Natural killer cell (primary cell): ENCODE measurements around the gene CDK14. TPM values are rescaled to one million over a fixed set of nuclear protein-coding genes. Genes with fewer than 3 reads are reported as not detected.

ENCODE experiments used
- ATAC-seq, 3 donors: fragments of 150-1000 bp in 2 of 3; fragments of 200-7000 bp in 1 of 3; cut with Tn5 transposase; 1 replicate in 1 of 3; 2 replicates in 2 of 3; pipeline ENCODE4 v1.10.0; 2021; ENCODE audit warnings: mild to moderate bottlenecking in 2 of 3, moderate library complexity in 2 of 3
- DNase-seq, 2 donors: peaks; one replicate each; pipeline versions ENCODE4 v3.0.0 to v3.0.0-alpha.2; 2013 to 2021; ENCODE audit warnings: mixed read lengths in 1 of 2
- H3K27ac ChIP-seq: one replicate; pipeline ENCODE4 v1.5.1; 2013; ENCODE audit warnings: mild to moderate bottlenecking, low read length
- H3K27me3 ChIP-seq: one replicate; pipeline ENCODE4 v1.6.1; 2013; ENCODE audit warnings: low read length; ENCODE audit not compliant: control insufficient read depth, insufficient read depth
- H3K36me3 ChIP-seq: one replicate; pipeline ENCODE4 v1.6.1; 2013; ENCODE audit warnings: low read length; ENCODE audit not compliant: control insufficient read depth, insufficient read depth
- H3K4me1 ChIP-seq: one replicate; pipeline ENCODE4 v1.6.1; 2013; ENCODE audit warnings: low read length; ENCODE audit not compliant: control insufficient read depth, insufficient read depth
- H3K4me3 ChIP-seq: one replicate; pipeline ENCODE4 v1.5.1; 2013; ENCODE audit warnings: low read length
- H3K9me3 ChIP-seq: one replicate; pipeline ENCODE4 v1.6.1; 2013; ENCODE audit warnings: low read length; ENCODE audit not compliant: control insufficient read depth, insufficient read depth
- H3K27ac Mint-ChIP-seq, 2 donors: one replicate each; pipeline ENCODE4 v1.8.0; 2022; ENCODE audit warnings: mild to moderate bottlenecking in 2 of 2, mixed read lengths in 2 of 2, moderate library complexity in 1 of 2
- H3K27me3 Mint-ChIP-seq, 2 donors: one replicate each; pipeline ENCODE4 v1.8.0; 2022; ENCODE audit warnings: low read depth in 2 of 2, mixed read lengths in 2 of 2
- H3K36me3 Mint-ChIP-seq: one replicate; pipeline ENCODE4 v1.8.0; 2022; ENCODE audit warnings: mixed read lengths
- H3K4me1 Mint-ChIP-seq, 2 donors: one replicate each; pipeline ENCODE4 v1.8.0; 2022; ENCODE audit warnings: mixed read lengths in 2 of 2
- H3K4me3 Mint-ChIP-seq: one replicate; pipeline ENCODE4 v1.8.0; 2022; ENCODE audit warnings: mild to moderate bottlenecking, moderate library complexity, mixed read lengths
- H3K9me3 Mint-ChIP-seq, 2 donors: one replicate each; pipeline ENCODE4 v1.8.0; 2022; ENCODE audit warnings: mixed read lengths in 2 of 2
- WGBS: methylation state at CpG from one replicate; pipeline ENCODE4 v1.1.7; 2013; ENCODE audit warnings: missing lambda C conversion rate; ENCODE audit not compliant: insufficient coverage; 5-methylcytosine and 5-hydroxymethylcytosine counted together
- intact Hi-C: fragments of 100-400 bp; cut with micrococcal nuclease; formaldehyde crosslinking; loops from one replicate; pipeline ENCODE4 v1.14.2; 2022
- total RNA-seq, 4 donors: library from RNA; stranded (reverse); fragments of 120-200 nt in 1 of 4; gene quantifications; one replicate each; pipeline versions ENCODE4 v1.2.3 to v1.2.4, GENCODE V29; 2013 to 2022
- TF ChIP-seq, protein P1 (sequence below): fragments of 200-600 bp; IDR thresholded peaks from one replicate; pipeline ENCODE4 v1.8.0; 2022; ENCODE audit warnings: antibody characterized with exemption

Gene CDK14
- total RNA-seq, 3 donors from 2014 or later (not counting 1 experiment from before 2014, with no cell fraction given): 1.2 to 12.5 (median 1.9) TPM

DNA sequence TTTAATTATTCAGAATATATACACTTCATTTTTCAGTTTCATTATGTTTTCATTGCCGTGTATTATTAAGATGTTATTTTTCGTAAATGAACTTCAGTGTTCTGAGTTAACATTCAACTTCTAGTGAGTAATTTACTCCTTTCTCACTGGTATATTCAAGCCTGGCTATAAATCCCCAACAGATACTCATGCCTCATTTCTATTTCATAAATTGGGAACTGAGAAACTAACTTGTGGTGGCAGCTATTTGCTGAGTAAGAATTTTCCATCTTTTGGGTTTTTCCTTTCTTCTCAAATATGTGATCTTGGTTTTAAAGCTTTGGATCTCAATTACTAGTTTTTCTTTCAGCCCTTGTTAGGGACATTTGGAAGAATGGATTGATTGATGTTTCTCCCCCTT lies 281.1 kb downstream of the CDK14 start:
- Histone ChIP-seq H3K4me1 (no peaks in the 10 kb centered on the region), H3K9me3 (peaks cover 5% of the 10 kb centered on the region), H3K27ac (no peak overlapping the region), H3K27me3 (no peaks in the 10 kb centered on the region), H3K4me3 (no peak overlapping the region), H3K36me3 (no peaks in the 10 kb centered on the region)
- ATAC-seq (no peak), DNase-seq (no peak)
- no peaks in the 10 kb centered on the region for H3K36me3 Mint-ChIP-seq
- peaks cover 16 to 20% of the 10 kb centered on the region in 2 donors for H3K9me3 Mint-ChIP-seq
- intact Hi-C loops: no loop called here
- no peak overlapping the region for H3K27ac Mint-ChIP-seq
- TF ChIP-seq, protein P1, sequence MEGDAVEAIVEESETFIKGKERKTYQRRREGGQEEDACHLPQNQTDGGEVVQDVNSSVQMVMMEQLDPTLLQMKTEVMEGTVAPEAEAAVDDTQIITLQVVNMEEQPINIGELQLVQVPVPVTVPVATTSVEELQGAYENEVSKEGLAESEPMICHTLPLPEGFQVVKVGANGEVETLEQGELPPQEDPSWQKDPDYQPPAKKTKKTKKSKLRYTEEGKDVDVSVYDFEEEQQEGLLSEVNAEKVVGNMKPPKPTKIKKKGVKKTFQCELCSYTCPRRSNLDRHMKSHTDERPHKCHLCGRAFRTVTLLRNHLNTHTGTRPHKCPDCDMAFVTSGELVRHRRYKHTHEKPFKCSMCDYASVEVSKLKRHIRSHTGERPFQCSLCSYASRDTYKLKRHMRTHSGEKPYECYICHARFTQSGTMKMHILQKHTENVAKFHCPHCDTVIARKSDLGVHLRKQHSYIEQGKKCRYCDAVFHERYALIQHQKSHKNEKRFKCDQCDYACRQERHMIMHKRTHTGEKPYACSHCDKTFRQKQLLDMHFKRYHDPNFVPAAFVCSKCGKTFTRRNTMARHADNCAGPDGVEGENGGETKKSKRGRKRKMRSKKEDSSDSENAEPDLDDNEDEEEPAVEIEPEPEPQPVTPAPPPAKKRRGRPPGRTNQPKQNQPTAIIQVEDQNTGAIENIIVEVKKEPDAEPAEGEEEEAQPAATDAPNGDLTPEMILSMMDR: no peak
- H3K27me3 Mint-ChIP-seq: no peaks in the 10 kb centered on the region
- H3K4me3 Mint-ChIP-seq: no peak overlapping the region
- no CpG with 5 or more reads among the region's 2 CpGs for WGBS
- no peaks in the 10 kb centered on the region for H3K4me1 Mint-ChIP-seq

DNA sequence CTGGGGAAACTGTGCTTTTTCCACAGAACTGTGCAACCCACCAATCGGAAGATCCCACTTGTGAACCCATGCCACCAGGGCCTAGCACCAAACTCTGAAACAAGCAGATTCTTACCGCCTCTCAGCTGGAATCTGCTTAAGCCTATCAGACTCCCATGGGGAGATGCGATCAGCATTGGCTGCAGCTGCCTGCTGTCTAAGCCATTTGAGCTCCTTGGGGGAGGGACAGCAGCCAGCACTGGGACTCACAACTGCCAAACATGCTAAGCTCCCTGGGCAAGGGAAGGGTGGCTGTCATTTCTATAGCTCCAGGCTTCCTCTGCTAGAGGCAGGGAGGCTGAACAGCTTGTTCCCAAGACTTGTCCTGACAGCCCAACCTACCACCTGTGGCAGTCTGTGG lies 283.8 kb downstream of the CDK14 start:
- H3K27ac Mint-ChIP-seq: no peak overlapping the region
- H3K9me3 Mint-ChIP-seq: peaks cover 19 to 21% of the 10 kb centered on the region in 2 donors
- peaks cover 5% of the 10 kb centered on the region for H3K9me3 ChIP-seq
- no peaks in the 10 kb centered on the region for H3K36me3 ChIP-seq
- 95% methylated on average over 3 of the region's 3 CpGs for WGBS
- no peak overlapping the region for H3K4me3 ChIP-seq
- intact Hi-C loops: no loop called here
- ATAC-seq (no peak), DNase-seq (no peak)
- H3K4me3 Mint-ChIP-seq: no peak overlapping the region
- no peaks in the 10 kb centered on the region for H3K4me1 Mint-ChIP-seq
- H3K27me3 Mint-ChIP-seq: no peaks in the 10 kb centered on the region
- TF ChIP-seq, protein P1: no peak
- no peak overlapping the region for H3K27ac ChIP-seq
- no peaks in the 10 kb centered on the region for H3K4me1 ChIP-seq
- H3K36me3 Mint-ChIP-seq: no peaks in the 10 kb centered on the region
- H3K27me3 ChIP-seq: no peaks in the 10 kb centered on the region

DNA sequence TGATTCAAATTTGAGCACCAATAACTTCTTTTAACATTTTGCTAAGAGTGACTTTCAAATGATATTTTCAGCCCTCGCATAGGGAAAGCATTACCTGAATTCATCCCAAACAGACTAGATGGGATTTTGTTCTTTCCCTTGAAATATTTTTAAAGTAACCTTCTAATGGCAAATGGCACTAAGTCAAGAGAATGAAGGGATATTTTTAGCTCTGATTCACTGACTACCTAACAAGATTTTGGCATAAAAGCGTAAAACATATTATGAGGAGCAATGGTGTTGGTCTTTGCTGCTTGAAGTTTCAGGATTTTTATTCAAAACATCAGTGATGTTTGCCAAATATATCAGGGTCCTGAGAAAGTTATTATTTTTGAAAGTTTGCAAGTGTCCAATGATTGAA lies 290.3 kb downstream of the CDK14 start:
- Mint-ChIP-seq H3K9me3 (peaks cover 9 to 14% of the 10 kb centered on the region in 2 donors), H3K36me3 (no peaks in the 10 kb centered on the region), H3K27ac (no peak overlapping the region), H3K4me3 (no peak overlapping the region), H3K4me1 (no peaks in the 10 kb centered on the region), H3K27me3 (no peaks in the 10 kb centered on the region)
- Histone ChIP-seq H3K4me1 (no peaks in the 10 kb centered on the region), H3K27ac (no peak overlapping the region), H3K9me3 (no peaks in the 10 kb centered on the region), H3K27me3 (no peaks in the 10 kb centered on the region), H3K36me3 (no peaks in the 10 kb centered on the region), H3K4me3 (no peak overlapping the region)
- DNase-seq (no peak), ATAC-seq (no peak)
- TF ChIP-seq, protein P1: no peak
- WGBS: 100% methylated on average over 2 of the region's 2 CpGs
- intact Hi-C loops: no loop called here

DNA sequence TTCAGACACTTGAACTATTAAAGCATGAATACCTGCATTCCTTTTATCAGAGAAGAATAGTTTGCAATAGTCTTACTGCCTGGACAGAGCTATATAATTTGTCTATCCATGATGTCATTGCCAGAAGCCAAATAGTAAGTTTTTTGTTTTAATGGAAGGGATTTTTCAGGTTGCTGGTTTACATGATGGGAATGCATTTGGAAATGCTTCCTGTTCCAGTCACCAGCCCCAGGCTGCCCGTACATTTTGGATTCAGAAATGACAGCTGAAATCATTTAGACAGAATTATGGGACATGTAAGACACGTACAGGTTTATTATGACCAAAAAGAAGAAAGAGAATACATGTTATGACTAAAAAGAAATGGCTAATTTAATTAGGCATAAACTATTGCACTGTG lies 293.1 kb downstream of the CDK14 start:
- Mint-ChIP-seq H3K4me1 (no peaks in the 10 kb centered on the region), H3K36me3 (no peaks in the 10 kb centered on the region), H3K9me3 (peaks cover 8 to 9% of the 10 kb centered on the region in 2 donors), H3K4me3 (no peak overlapping the region), H3K27me3 (no peaks in the 10 kb centered on the region), H3K27ac (no peak overlapping the region)
- Histone ChIP-seq H3K27ac (no peak overlapping the region), H3K27me3 (no peaks in the 10 kb centered on the region), H3K4me3 (no peak overlapping the region), H3K4me1 (no peaks in the 10 kb centered on the region), H3K36me3 (no peaks in the 10 kb centered on the region), H3K9me3 (no peaks in the 10 kb centered on the region)
- 75% methylated on average over 2 of the region's 2 CpGs for WGBS
- ATAC-seq (no peak), DNase-seq (no peak)
- intact Hi-C loops: no loop called here
- TF ChIP-seq, protein P1: no peak
